IMR-90 (cell line): ENCODE data around the gene AKAP7. TPM values are rescaled to one million over a fixed set of nuclear protein-coding genes. Genes with fewer than 3 reads are reported as not detected.

Experiments used
- ATAC-seq: fragments of 200-7000 bp; cut with Tn5 transposase; 2 replicates; pipeline ENCODE4 v1.9.1; 2020; ENCODE audit warnings: low read depth, mild to moderate bottlenecking, moderate library complexity
- BruUV-seq: library from RNA; stranded (reverse); fragments of 400-500 nt; replicated peaks from 2 replicates; lab custom pipeline; 2021; lab: Mats Ljungman, UMichigan
- CTCF ChIA-PET: fragments of 300-600 bp; formaldehyde crosslinking; extraction: SDS; loops from one replicate; lab custom pipeline; 2021; ENCODE audit warnings: antibody characterized with exemption; lab: Yijun Ruan, JAX
- POLR2A ChIA-PET: fragments of 300-600 bp; sonication (Branson Sonifier 250); formaldehyde crosslinking; loops from one replicate; lab custom pipeline; 2022; ENCODE audit warnings: antibody characterized with exemption; ENCODE audit not compliant: unreplicated experiment; lab: Charles Lee
- DNase-seq: peaks from one replicate; pipeline ENCODE4 v3.0.0; 2013
- H2AFZ ChIP-seq: replicated peaks from 2 replicates; pipeline ENCODE3; 2013; ENCODE audit warnings: low read length, mild to moderate bottlenecking; ENCODE audit not compliant: poor library complexity
- H2AK5ac ChIP-seq: 2 replicates; pipeline ENCODE4 v1.6.1; 2013; ENCODE audit warnings: low read depth, low read length, inconsistent platforms
- H2AK9ac ChIP-seq: replicated peaks from 2 replicates; pipeline ENCODE3; 2013; ENCODE audit warnings: mild to moderate bottlenecking, low read depth, low read length, moderate library complexity; ENCODE audit not compliant: poor library complexity
- H2BK120ac ChIP-seq: 2 replicates; pipeline ENCODE4 v1.6.1; 2013; ENCODE audit warnings: low read depth, low read length, inconsistent platforms
- H2BK15ac ChIP-seq: 3 replicates; pipeline ENCODE4 v1.6.1; 2013; ENCODE audit warnings: low read depth, low read length, inconsistent platforms
- H2BK20ac ChIP-seq: 2 replicates; pipeline ENCODE4 v1.6.1; 2013; ENCODE audit warnings: low read depth, mild to moderate bottlenecking, inconsistent platforms, low read length, moderate library complexity
- H2BK5ac ChIP-seq: 2 replicates; pipeline ENCODE4 v1.6.1; 2013; ENCODE audit warnings: mild to moderate bottlenecking, low read depth, low read length, inconsistent platforms; ENCODE audit not compliant: poor library complexity, severe bottlenecking
- H3K14ac ChIP-seq: replicated peaks from 2 replicates; pipeline ENCODE4 v1.6.1; 2013; ENCODE audit warnings: low read depth, low read length, inconsistent platforms
- H3K18ac ChIP-seq: 2 replicates; pipeline ENCODE4 v1.6.1; 2013; ENCODE audit warnings: low read depth, low read length, control low read depth
- H3K23ac ChIP-seq: 2 replicates; pipeline ENCODE4 v1.6.1; 2013; ENCODE audit warnings: low read depth, low read length, inconsistent platforms
- H3K27ac ChIP-seq: 2 replicates; pipeline ENCODE4 v1.5.1; 2013; ENCODE audit warnings: mild to moderate bottlenecking, control low read depth, low read length; ENCODE audit not compliant: insufficient read depth
- H3K27me3 ChIP-seq: 2 replicates; pipeline ENCODE4 v1.6.1; 2013; ENCODE audit warnings: low read length; ENCODE audit not compliant: control insufficient read depth, insufficient read depth
- H3K36me3 ChIP-seq: 2 replicates; pipeline ENCODE4 v1.6.1; 2013; ENCODE audit warnings: low read length, mixed read lengths; ENCODE audit not compliant: control insufficient read depth, insufficient read depth
- H3K4ac ChIP-seq: 2 replicates; pipeline ENCODE4 v1.6.1; 2013; ENCODE audit warnings: low read depth, low read length, inconsistent platforms
- H3K4me1 ChIP-seq: 2 replicates; pipeline ENCODE4 v1.6.1; 2013; ENCODE audit warnings: low read length, mixed read lengths; ENCODE audit not compliant: control insufficient read depth, insufficient read depth
- H3K4me2 ChIP-seq: 2 replicates; pipeline ENCODE4 v1.6.1; 2013; ENCODE audit warnings: low read depth, mild to moderate bottlenecking, control low read depth, low read length, moderate library complexity
- H3K4me3 ChIP-seq: 2 replicates; pipeline ENCODE4 v1.5.1; 2013; ENCODE audit warnings: low read depth, mild to moderate bottlenecking, control low read depth, low read length, moderate library complexity; ENCODE audit not compliant: insufficient read depth
- H3K56ac ChIP-seq: 2 replicates; pipeline ENCODE4 v1.6.1; 2013; ENCODE audit warnings: low read length, inconsistent platforms; ENCODE audit not compliant: insufficient read depth; ENCODE audit errors: extremely low read depth
- H3K79me1 ChIP-seq, 2 experiments: 2 replicates each; pipeline ENCODE4 v1.6.1; 2013; ENCODE audit warnings: low read length in 2 of 2, inconsistent platforms in 1 of 2, low read depth in 1 of 2
- H3K9ac ChIP-seq: 2 replicates; pipeline ENCODE4 v1.6.1; 2013; ENCODE audit warnings: low read depth, low read length, control low read depth
- H3K9me1 ChIP-seq: 2 replicates; pipeline ENCODE4 v1.6.1; 2013; ENCODE audit warnings: low read length, inconsistent platforms; ENCODE audit not compliant: insufficient read depth
- H3K9me3 ChIP-seq: 2 replicates; pipeline ENCODE4 v1.6.1; 2013; ENCODE audit warnings: low read length; ENCODE audit not compliant: control insufficient read depth, insufficient read depth
- H4K20me1 ChIP-seq: 2 replicates; pipeline ENCODE4 v1.6.1; 2013; ENCODE audit warnings: low read length, inconsistent platforms; ENCODE audit not compliant: insufficient read depth
- H4K5ac ChIP-seq: 2 replicates; pipeline ENCODE4 v1.6.1; 2013; ENCODE audit warnings: mild to moderate bottlenecking, low read depth, low read length, control low read depth
- H4K8ac ChIP-seq, 2 experiments: 2 replicates each; pipeline ENCODE4 v1.6.1; 2013; ENCODE audit warnings: low read depth in 2 of 2, low read length in 2 of 2, control low read depth in 1 of 2, inconsistent platforms in 1 of 2
- H4K91ac ChIP-seq: 2 replicates; pipeline ENCODE4 v1.6.1; 2013; ENCODE audit warnings: low read depth, low read length, inconsistent platforms; ENCODE audit not compliant: insufficient read depth
- BHLHE40 ChIP-seq: fragments of 150-350 bp; IDR thresholded peaks from 2 replicates; pipeline ENCODE4 v1.6.1; 2016; ENCODE audit warnings: mild to moderate bottlenecking, low read depth, low read length
- CEBPB ChIP-seq: IDR thresholded peaks from 2 replicates; pipeline ENCODE4 v1.6.1; 2012; ENCODE audit warnings: low read depth, low read length, improper control_type of control experiment
- CHD1 ChIP-seq: IDR thresholded peaks from 2 replicates; pipeline ENCODE4 v1.6.1; 2012; ENCODE audit warnings: low read depth, low read length, improper control_type of control experiment
- FOS ChIP-seq: fragments of 150-350 bp; IDR thresholded peaks from 2 replicates; pipeline ENCODE4 v1.6.1; 2016; ENCODE audit warnings: low read depth, low read length
- MAZ ChIP-seq: IDR thresholded peaks from 2 replicates; pipeline ENCODE4 v1.6.1; 2012; ENCODE audit warnings: low read depth, mild to moderate bottlenecking, low read length, improper control_type of control experiment, moderate library complexity, borderline replicate concordance
- MXI1 ChIP-seq: IDR thresholded peaks from 2 replicates; pipeline ENCODE4 v1.6.1; 2012; ENCODE audit warnings: low read depth, mild to moderate bottlenecking, low read length, moderate library complexity, borderline replicate concordance
- NFE2L2 ChIP-seq: fragments of 150-350 bp; IDR thresholded peaks from 2 replicates; pipeline ENCODE4 v1.6.1; 2016; ENCODE audit warnings: low read depth, mild to moderate bottlenecking, low read length
- RAD21 ChIP-seq: IDR thresholded peaks from 2 replicates; pipeline ENCODE4 v1.6.1; 2012; ENCODE audit warnings: low read length, improper control_type of control experiment
- USF2 ChIP-seq: fragments of 150-350 bp; IDR thresholded peaks from 2 replicates; pipeline ENCODE4 v1.6.1; 2017; ENCODE audit warnings: mild to moderate bottlenecking, antibody characterized with exemption, low read length, low read depth
- WGBS, 2 experiments: methylation state at CpG; one replicate each; pipeline versions ENCODE4 v1.1.5 to v1.1.7; 2013; ENCODE audit warnings: missing lambda C conversion rate in 2 of 2; ENCODE audit not compliant: insufficient read length in 1 of 2; ENCODE audit errors: extremely low coverage in 2 of 2; 5-methylcytosine and 5-hydroxymethylcytosine counted together
- dilution Hi-C: fragments of 300-500 bp; cut with HindIII; formaldehyde crosslinking; loops from one replicate; pipeline ENCODE4 v1.14.3; 2018; ENCODE audit warnings: low sequenced_read_pairs; ENCODE audit not compliant: unreplicated experiment
- in situ Hi-C: fragments of 300-500 bp; cut with MboI; formaldehyde crosslinking; loops from 3 replicates; pipeline ENCODE4 v1.14.3; 2019; ENCODE audit warnings: low sequenced_read_pairs, inconsistent platforms, mixed read lengths
- intact Hi-C: fragments of 100-400 bp; cut with micrococcal nuclease; formaldehyde crosslinking; loops from 2 replicates; pipeline ENCODE4 v1.10.0; 2022
- polyA plus RNA-seq, 3 experiments: library from polyadenylated mRNA; depleted of rRNA; stranded (reverse); fragments of >200 nt; gene quantifications; 2 replicates each; pipeline ENCODE4 v1.2.3, GENCODE V29; 2012; ENCODE audit warnings: low replicate concordance in 1 of 3
- total RNA-seq: library from RNA; depleted of rRNA; stranded (reverse); fragments of >200 nt; gene quantifications from 2 replicates; pipeline ENCODE4 v1.2.3, GENCODE V29; 2012

Gene AKAP7
- total and polyA plus RNA-seq, 2 of the 4 experiments (the other 2 are of a cell fraction), result 0.54 to 1.1 TPM

- Histone ChIP-seq H3K4ac (no peak overlapping the region), H4K91ac (no peak overlapping the region), H3K27ac (no peak overlapping the region), H4K5ac (no peak overlapping the region), H3K9me1 (no peaks in the 10 kb centered on the region), H2AK9ac (no peak overlapping the region), H3K36me3 (no peaks in the 10 kb centered on the region), H2BK20ac (no peak overlapping the region), H3K23ac (no peak overlapping the region), H3K14ac (no peak overlapping the region), H4K20me1 (no peaks in the 10 kb centered on the region), H3K4me2 (no peak overlapping the region), H3K9me3 (no peaks in the 10 kb centered on the region), H2BK120ac (no peak overlapping the region), H3K18ac (no peak overlapping the region), H3K56ac (no peak overlapping the region), H3K27me3 (no peaks in the 10 kb centered on the region), H3K79me1 (no peaks in the 10 kb centered on the region), H2BK15ac (no peak overlapping the region), H3K9ac (no peak overlapping the region), H3K4me3 (no peak overlapping the region), H2AFZ (peak overlapping the region; percentile 56), H3K4me1 (no peaks in the 10 kb centered on the region), H2AK5ac (no peak overlapping the region), H4K8ac (no peak overlapping the region), H2BK5ac (no peak overlapping the region)
- ChIA-PET CTCF (no interaction called here), POLR2A (no interaction called here)
- TF ChIP-seq NFE2L2 (no peak), MXI1 (no peak), CEBPB (no peak), BHLHE40 (no peak), MAZ (no peak), CHD1 (no peak), USF2 (no peak), FOS (no peak), RAD21 (no peak)
- ATAC-seq (no peak), DNase-seq (no peak)
- dilution Hi-C loops, result no loop called here
- in situ Hi-C loops, result no loop called here
- no TSS peak for BruUV-seq
- WGBS, 2 experiments, result 100% methylated on average over 1 of the region's 4 CpGs; no CpG with 5 or more reads in 1 of the 2 experiments
- intact Hi-C loops, result no loop called here
Measured at GRCh38 chr6:131290955-131291354, 155.7 kb downstream of the AKAP7 start.
